Erythroblast (primary cell): ENCODE results near the gene YTHDF1.

Source experiments
- GATA1 ChIP-seq: IDR thresholded peaks from 2 replicates; pipeline ENCODE4 v1.6.1; 2011; ENCODE audit warnings: low read depth, mild to moderate bottlenecking, control low read depth, low read length, moderate library complexity
- POLR2A ChIP-seq: IDR thresholded peaks from 2 replicates; pipeline ENCODE4 v1.6.1; 2011; ENCODE audit warnings: mild to moderate bottlenecking, low read length

DNA sequence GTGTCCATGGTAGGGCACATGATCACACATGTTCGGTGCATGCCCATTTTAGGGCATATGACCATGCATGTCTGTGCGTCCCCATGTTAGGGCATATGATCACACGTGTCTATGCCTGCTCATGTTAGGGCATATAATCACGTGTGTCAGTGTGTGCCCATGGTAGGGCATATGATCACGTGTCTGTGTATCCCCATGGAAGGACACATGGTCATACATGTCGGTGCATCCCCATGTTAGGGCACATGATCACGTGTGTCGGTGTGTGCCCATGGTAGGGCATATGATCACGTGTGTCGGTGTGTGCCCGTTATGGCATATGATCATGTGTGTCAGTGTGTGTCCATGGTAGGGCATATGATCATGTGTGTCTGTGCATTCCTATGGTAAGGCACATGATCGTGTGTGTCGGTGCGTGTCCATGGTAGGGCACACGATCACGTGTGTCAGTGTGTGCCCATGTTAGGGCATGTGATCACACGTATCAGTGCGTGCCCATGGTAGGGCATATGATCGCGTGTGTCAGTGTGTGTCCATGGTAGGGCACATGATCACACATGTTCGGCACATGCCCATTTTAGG, 30.6 kb downstream of the YTHDF1 start:
- TF ChIP-seq POLR2A (no peak), GATA1 (no peak)
